HL-60/S4 (cell line): Measurements from ENCODE around the gene PPP1R7.

Experiments
- in situ Hi-C: fragments of 300-500 bp; cut with MboI; formaldehyde crosslinking; loops from 2 replicates; pipeline ENCODE4 v1.14.3; 2022; ENCODE audit warnings: low sequenced_read_pairs

The PPP1R7 gene

DNA sequence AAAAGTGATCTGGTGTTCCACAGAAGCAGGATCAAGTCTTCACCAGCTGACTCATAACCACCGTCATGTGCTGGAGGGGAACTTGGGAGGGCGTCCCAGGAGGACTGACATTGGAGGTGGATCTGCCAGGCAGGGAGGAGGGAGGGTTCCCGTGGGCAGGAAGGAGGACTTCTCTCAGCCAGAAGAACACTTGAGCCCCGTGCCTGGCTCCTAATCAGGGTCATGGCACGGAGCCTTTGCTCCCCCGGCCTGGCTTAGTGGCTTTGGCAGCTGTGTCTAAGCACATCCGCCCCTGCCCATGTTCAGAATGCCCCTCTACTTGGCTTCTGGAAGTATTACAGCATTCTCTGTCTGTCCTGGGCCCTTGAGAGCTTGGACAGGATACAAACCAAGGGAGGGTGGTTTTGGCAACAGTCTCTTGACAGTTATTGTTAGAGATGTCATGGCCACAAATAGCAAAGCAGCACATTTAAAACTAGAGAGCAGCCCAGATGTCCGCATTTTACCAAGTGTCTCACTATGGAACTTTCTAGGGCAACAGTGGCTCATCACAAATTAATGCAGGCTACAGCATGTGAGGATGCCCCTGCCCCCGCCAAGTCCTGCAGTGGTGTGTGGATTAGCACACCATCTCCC is 11.5 kb downstream of the PPP1R7 start:
- in situ Hi-C loops: no loop called here

DNA sequence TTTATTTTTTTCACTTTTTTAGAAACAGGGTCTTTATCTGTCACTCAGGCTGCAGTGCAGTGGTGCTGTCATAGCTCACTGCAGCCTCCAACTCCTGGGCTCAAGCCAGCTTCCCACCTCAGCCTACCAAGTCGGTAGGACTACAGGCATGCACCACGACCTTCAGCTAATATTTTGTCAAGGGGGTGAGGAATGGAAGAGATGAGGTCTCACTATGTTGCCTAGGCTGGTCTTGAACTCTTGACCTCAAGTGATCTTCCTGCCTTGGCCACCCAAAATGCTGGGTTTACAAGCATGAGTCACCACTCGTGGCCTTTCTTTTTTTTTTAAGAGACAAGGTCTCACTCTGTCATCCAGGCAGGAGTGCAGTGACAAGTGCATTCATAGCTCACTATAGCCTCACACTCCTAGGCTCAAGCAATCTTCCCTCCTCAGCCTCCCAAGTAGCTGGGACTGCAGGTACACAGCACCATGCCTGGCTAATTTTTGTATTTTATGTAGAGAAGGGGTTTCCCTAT is 13.4 kb downstream of the PPP1R7 start:
- in situ Hi-C loops: no loop called here

GRCh38 chr2:241168366-241168765 is 18.1 kb downstream of the PPP1R7 start:
- in situ Hi-C loops: no loop called here

GRCh38 chr2:241173557-241173956 is 23.3 kb downstream of the PPP1R7 start:
- in situ Hi-C loops: no loop called here

DNA sequence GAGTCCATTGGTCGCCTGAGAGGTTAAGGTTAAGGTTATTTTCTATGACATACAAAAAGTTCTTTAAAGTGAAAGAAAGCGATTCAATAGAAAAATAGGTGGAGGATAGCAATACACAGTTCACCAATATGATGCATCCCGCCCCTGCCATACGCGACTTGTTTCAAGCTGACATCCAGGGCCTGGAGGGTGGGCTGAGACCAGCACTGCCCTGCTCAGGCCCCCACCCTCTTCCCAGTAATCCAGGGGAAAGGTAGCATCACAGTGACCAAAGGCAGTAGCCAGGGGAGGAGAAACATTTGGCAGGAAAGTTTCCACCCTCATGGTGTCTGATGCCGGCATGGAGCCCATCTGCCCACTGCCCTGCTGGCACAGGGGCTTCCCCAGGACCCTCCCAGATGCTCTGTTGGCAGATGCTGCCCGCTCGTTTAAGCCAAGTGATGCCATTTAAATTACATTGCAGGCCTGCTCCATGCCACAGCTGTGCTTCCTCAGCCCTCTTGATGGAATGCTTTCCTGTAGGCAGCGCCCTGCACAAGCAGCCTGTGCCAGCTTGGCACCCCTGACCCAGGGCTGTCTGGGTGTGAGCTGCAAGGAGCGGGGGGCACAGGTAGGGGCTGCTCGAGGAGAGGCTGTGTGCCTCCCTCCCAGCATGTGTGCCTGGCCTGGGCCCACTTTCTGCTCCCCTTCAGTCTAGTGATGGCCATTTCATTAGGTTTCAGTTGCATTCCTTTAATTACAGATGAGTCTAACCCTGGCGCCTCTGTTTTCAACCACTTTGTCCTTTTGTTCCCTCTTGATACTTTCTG is 27.5 kb downstream of the PPP1R7 start:
- in situ Hi-C loops: no loop called here

- in situ Hi-C loops: no loop called here
Measured at GRCh38 chr2:241178961-241179360, 28.7 kb downstream of the PPP1R7 start.

DNA sequence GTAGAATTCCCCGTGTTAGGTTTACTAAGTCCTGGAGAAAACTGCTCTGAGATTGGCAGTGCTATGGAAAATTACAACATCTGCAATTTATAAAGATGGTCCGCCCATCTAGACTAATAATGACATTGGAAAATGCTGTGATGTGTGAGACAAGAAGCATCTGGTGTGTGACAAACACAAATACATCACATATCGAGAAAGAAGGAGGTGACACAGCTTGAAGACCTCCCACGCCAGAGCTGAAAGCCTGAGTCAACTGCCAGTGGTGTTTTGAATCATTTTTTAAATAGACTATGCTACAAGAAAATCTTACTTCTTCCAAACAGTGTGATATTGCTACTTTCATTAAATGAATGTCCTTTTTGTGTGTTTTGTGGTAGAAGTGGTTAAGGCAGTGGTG is 29.6 kb downstream of the PPP1R7 start:
- in situ Hi-C loops: no loop called here

GRCh38 chr2:241180495-241180894 is 30.2 kb downstream of the PPP1R7 start:
- in situ Hi-C loops: no loop called here

DNA sequence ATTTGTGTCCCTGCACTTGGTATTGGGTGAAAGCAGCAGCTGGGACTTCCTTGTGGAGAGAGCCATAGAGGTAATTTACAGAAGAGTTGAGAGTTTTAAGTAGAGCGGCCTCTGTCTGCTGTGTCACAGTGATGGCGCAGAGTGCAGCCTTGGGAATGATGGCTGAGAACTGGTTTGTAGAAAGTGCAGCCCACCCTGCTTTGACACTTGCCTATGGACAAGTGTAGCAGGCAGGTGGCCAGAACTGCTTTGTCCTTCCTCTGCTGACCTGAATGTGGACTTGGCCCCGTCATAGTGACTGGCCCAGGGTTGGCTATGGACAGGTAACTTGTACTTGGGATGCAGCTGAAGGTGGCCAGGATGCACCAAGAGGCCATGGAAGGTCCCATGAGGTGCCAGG is 31.9 kb downstream of the PPP1R7 start:
- in situ Hi-C loops: no loop called here

DNA sequence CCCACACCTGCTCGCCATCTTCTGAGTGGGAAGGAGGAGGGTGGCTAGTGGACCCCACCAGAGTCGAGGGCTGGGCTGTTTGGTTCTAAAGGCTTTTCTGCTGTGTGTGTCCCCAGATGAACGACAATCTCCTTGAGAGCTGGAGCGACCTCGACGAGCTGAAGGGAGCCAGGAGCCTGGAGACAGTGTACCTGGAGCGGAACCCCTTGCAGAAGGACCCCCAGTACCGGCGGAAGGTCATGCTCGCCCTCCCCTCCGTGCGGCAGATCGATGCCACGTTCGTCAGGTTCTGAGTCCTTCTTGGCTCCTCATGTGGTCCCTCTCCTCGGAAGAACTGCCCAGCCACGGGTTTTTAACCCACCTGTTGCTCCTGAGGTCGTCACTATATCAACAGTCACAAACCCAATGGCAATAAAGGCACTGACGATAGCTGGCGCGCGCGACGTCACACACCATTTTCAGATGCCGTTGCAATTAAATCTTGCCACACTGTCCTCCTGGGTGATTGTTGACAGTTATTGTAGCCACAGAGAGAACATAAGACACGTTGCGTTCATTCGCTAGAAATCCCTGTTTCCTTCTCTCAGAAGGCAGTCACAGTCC is 32.4 kb downstream of the PPP1R7 start:
- in situ Hi-C loops: no loop called here

GRCh38 chr2:241183221-241183620 is 33.0 kb downstream of the PPP1R7 start:
- in situ Hi-C loops: no loop called here

DNA sequence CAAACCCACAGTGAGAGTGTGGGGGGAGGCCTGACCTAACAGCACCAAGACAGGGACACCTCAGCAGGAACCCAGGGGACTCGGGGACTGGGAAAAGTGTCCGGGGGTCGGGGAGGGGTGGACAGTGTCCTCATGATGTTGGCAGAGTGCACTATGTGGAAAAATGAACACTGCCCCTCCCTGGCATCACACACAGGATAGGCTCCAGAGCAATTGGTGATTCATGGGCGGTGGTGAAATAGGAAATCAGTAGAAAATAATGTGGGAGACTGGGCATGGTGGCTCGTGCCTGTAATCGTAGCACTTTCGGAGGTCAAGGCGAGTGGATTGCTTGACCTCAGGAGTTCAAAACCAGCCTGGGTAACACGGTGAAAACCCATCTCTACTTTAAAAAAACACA is 34.6 kb downstream of the PPP1R7 start:
- in situ Hi-C loops: no loop called here

GRCh38 chr2:241185961-241186360 is 35.7 kb downstream of the PPP1R7 start:
- in situ Hi-C loops: no loop called here

DNA sequence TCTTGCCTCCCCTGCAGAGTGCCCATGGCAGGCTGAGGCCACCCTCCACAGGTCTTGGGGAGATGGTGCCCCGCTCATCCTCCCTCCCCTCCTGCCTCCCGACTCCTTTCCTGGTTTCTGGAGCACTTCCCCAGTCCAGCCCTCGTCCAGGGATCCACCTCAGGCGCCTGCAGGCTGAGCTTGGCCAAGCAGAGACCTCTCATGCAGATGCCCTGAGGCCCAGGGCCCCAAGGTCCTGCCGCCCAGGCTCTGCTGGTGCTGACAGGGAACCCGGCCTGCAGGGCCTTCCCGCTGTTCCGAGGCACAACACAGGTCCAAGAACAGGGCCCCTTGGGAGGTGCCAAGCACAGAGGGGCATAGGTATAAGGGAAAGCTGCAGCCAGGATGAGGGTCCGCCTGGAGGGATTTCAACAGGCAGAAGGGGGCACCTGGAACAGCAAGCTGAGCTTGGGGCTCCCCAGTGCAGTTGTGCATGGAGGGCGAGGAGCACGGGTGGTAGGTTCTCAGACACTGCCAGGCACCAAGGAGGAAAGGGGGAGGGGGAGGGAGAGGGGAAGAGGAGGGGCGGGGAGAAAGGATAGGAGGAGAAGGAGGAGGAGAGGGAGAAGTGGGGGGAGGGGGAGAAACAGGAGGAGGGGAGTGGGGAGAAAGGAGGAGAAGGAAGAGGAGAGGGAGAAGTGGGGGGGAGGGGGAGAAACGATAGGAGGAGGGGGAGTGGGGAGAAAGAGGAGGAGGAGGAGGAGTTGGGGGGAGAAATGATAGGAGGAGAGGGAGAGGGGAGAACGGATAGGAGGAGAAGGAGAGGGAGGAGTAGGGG is 37.0 kb downstream of the PPP1R7 start:
- in situ Hi-C loops: no loop called here

DNA sequence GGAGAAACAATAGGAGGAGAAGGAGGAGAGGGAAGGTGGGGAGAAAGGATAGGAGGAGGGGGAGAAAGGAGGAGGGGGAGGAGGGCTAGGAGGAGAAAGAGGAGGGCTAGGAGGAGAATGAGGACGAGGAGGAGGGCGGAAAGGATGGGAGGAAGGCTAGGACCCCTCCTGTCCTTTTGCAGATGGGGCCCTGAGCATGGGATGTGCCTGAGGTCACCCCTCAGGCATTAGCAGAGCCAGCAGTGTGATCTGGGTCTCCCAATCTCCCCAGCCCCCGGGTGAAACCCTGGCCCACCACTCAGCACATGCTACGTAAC is 37.6 kb downstream of the PPP1R7 start:
- in situ Hi-C loops: no loop called here

- in situ Hi-C loops: no loop called here
Measured at GRCh38 chr2:241188361-241189092, 38.3 kb downstream of the PPP1R7 start, which contains the start of gene ANO7. Gene ANO7, plus strand, starts transcription at chr2:241188677. Its CDS starts 1,387 bp downstream, at chr2:241190064.

GRCh38 chr2:241189093-241189855 is 39.0 kb downstream of the PPP1R7 start:
- in situ Hi-C loops: no loop called here

- in situ Hi-C loops: no loop called here
Measured at GRCh38 chr2:241189856-241190201, 39.6 kb downstream of the PPP1R7 start.

- in situ Hi-C loops: no loop called here
Measured at GRCh38 chr2:241190291-241190981, 40.2 kb downstream of the PPP1R7 start.
